ENCODE measurements around the gene PSMB11.

Gene PSMB11

GRCh38 chr14:23085458-23085857, 43.4 kb downstream of the PSMB11 start:
- no peak for DNase-seq (ENCODE audit: low read depth)

- DNase-seq (ENCODE audit: low read depth), result no peak
Observed at GRCh38 chr14:23086565-23086964, 44.6 kb downstream of the PSMB11 start.

GRCh38 chr14:23089498-23090253, 47.7 kb downstream of the PSMB11 start:
- DNase-seq (ENCODE audit: low read depth), result no peak

- no peak for DNase-seq (ENCODE audit: low read depth)
Observed at GRCh38 chr14:23090254-23090636, 48.2 kb downstream of the PSMB11 start.

GRCh38 chr14:23091294-23092225, 49.5 kb downstream of the PSMB11 start:
- no peak for DNase-seq (ENCODE audit: low read depth)

- DNase-seq (ENCODE audit: low read depth), result no peak
Observed at GRCh38 chr14:23093104-23093503, 51.1 kb downstream of the PSMB11 start.

GRCh38 chr14:23093526-23093925, 51.5 kb downstream of the PSMB11 start:
- DNase-seq (ENCODE audit: low read depth), result no peak
